Cerebellar nuclear complex (tissue), 1 donor: ENCODE data around the gene RAPGEF2.
"Not testable (repeated sequence)": the region's sequence is repeated elsewhere in the genome, so short reads cannot be mapped to it uniquely, and the experiment has no call there.

Experiments
- DNase-seq, 2 experiments: peaks; one replicate each; lab custom pipeline; 2025; lab: John Stamatoyannopoulos, UW

The RAPGEF2 gene

DNA sequence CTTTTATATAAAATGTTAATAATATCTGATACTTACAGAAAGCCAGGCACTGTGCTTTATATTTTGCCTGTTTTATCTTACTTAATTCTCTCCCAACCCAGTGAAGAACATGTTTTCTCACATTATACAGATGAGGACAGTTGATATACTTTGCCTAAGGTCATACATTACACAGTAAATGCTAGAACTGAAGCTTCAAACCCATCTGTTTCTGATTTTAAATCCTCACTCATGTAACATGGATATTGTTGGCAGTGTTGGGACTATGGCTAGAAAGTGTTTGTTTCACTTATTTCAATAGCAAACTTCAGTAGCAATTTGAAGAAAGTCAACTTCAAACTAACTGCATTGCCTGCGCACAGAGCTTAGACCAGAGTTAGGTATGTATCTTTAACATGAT, 57.4 kb downstream of the RAPGEF2 start:
- no peak for DNase-seq

- not testable (repeated sequence) for DNase-seq
Observed at GRCh38 chr4:159161436-159161835, 58.6 kb downstream of the RAPGEF2 start.

DNA sequence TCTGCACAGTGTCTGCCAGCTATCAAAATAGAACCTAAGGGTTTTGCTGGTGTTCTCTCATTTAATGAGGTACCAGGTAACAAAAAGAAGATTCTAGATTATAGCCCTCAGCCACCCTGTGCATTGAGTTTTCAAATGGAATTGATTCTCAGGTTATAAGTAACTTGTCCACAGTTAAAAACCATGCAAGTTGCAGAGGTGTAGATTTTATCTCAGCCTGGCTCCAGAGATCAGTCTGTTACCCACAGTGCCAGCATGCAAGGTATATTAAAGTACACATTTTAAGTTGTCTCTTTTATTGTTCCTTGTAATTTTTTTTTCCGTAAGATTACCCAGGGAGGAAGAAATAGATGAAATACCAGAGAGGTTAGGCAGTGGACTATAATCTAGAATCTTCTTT, 59.7 kb downstream of the RAPGEF2 start:
- DNase-seq: no peak

GRCh38 chr4:159163521-159163920, 60.6 kb downstream of the RAPGEF2 start:
- no peak for DNase-seq

DNA sequence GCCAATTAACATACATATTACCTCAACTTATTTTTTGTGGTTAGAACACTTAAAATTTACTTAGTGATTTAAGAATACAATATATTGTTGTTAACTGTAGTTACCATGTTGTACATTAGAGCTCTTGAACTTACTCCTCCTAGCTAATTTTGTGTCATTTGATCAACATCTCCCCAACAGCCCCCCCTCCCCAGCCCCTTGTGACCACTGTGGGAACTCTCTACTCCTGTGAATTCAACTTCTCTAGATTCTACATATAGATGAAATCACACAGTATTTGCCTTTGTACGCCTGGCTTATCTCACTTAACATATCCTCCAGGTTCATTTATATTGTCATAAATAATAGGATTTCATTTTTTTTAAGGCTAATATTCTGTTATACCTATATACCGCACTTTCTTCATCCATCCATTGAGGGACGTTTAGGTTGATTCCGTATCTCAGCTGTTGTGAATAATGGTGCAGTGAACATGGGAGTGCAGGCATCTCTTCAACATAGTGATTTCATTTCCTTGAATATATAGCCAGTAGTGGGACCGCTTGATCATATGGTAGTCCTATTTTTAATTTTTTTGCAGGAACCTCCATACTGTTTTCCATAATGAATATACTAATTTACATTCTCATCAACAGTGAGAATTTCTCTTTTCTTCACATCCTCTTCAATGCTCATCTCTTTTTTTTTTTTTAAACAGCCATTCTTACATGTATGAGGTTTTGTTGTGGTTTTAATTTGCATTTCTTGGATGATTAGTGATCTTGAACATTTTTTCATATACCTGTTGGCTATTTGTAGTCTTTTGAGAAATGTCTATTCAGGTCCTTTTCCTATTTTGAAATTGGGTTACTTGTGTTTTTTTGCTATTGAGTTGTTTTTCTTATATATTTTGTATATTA, 66.8 kb downstream of the RAPGEF2 start:
- no peak for DNase-seq

DNA sequence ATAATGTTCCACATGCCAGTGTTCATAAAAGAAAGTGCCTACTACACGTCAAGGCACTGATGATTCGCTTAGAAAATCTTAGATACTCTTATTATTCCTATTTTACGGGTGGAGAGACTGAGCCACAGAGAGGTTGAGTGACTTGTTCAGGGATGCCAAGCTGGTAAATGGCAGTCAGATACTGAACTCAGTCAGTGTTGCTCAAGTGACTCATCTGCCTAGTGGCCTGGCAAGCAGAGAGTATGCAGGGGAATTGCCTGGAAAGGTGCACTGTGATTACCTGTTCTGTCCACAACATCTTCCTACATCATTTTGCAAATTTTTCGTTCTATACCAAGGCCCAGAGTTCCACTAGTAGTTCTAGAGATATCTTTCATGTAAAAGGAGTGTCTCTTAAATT, 68.4 kb downstream of the RAPGEF2 start:
- DNase-seq: no peak

DNA sequence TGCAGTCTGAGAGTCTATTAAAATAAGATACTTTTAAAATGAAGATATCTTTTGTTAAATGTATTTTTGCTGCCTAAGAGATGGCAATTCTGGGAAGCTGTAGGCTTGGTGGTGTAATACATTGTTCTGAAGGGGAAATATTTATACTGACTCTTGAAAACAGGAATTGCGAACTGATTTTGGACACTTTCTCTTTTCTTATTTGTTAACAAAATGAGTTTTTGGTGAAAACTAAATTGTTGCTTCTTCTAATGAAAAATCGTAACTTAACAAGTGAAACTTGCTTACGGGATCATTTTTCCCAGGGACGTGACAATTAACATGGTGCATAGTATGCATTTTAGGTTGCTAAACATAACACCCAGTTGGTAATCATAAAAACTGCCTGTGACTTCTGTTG, 71.0 kb downstream of the RAPGEF2 start:
- no peak for DNase-seq

- DNase-seq: no peak
Observed at GRCh38 chr4:159174645-159175084, 71.8 kb downstream of the RAPGEF2 start.

DNA sequence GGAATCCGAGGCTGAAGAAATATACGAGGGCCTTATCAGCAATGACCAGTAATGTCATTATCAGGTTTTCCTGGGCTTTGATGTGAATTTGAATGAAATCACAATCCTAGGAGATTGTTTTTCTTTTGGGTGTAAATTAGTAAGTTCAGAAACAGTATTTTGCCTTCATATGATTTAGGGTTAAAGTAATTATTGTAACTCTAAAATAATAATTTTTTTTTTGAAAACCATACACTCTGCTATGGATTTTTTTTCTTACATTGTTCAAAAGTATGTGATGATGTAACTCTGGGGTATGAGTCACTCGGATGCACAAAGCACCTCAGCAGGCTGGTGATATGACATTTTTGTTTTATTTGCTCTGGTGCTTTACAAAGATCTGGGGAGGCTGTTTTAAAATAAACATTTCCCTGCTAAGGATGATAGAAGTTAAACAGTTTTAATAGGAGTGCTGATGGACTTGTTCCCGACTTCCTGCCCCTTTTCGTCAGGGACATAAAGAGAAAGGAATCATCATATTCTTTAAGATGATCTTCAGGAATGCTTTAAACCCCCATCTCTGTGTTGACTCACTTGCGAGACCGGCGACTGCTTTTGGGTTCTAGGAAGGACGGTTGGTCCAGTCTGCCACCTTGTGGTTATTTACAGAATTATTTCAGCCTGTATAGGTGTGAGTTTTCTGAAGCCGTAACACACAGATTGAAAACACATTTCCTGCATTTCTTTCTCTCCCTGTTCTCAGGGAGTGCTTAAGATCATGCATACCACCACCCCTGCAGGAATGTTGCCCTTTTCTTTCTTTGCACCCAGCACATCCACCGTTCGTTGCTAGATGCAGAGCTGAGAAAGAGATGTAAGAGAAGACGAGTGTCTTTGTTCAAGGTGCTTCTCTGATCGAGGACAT, 72.5 kb downstream of the RAPGEF2 start:
- peak; percentile 20 to 81 for DNase-seq

DNA sequence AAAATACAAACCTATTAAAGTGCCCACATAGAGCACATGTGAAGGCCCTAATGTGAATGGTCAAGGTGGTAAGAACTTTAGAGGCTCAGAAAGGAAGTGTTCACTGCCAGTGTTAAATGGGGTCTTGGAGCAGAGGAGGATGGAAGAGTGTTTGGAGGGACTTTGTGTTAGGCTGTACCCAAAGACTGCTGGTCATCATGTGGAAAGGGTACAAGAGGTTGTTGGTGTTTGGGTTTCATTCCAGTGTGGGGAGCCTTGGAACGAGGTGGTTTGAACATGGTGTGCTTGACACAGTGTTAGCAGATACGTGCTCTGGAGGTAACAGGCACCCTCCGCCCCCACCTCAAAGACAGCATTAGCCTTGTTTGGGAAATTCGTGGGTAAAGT, 73.1 kb downstream of the RAPGEF2 start:
- no peak for DNase-seq

GRCh38 chr4:159177265-159178150, 74.6 kb downstream of the RAPGEF2 start:
- DNase-seq: no peak

- no peak for DNase-seq
Observed at GRCh38 chr4:159178151-159178546, 75.3 kb downstream of the RAPGEF2 start.

GRCh38 chr4:159178979-159179969, 76.4 kb downstream of the RAPGEF2 start:
- no peak for DNase-seq

- DNase-seq: not testable (repeated sequence)
Observed at GRCh38 chr4:159183885-159184605, 81.2 kb downstream of the RAPGEF2 start.

- DNase-seq: no peak
Observed at GRCh38 chr4:159185591-159186023, 82.7 kb downstream of the RAPGEF2 start.

DNA sequence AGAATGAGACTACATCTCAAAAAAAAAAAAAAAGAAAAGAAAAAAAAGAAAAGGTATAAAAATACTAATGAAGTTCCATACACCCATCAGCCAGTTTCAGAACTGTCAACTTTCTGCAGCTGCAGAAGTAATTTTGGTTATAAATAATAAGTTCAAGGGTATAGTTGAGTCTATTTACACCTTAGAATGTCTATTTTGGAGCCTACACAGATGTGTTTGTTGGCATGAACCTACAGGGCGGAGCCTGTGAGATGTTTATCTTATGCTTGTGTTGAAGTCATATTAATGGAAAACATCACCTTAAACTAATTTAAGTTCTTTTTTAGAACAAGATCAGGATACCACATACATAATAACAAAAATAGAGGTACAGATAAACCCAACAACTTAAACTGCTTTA, 85.8 kb downstream of the RAPGEF2 start:
- DNase-seq: no peak

- DNase-seq: no peak
Observed at GRCh38 chr4:159190651-159191050, 87.8 kb downstream of the RAPGEF2 start.

DNA sequence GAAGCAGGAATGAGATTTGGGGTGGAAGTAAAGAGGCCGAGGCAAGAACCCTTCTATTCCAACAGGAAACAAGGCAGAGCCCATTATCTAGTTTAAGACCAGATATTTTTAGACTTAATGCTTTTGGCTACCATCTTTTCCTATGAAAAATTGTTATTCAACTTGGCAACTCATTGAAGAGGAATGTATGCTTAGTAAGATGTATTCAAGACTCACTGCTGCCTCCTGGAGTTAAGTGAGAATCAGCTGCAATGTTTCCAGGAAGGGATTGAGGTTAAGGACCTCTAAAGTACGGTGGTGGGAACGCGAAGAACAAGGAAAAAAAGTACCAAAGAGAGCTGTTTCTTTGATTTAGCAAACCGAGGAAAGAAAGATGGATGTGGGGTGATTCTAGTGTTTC, 89.1 kb downstream of the RAPGEF2 start:
- DNase-seq: no peak

DNA sequence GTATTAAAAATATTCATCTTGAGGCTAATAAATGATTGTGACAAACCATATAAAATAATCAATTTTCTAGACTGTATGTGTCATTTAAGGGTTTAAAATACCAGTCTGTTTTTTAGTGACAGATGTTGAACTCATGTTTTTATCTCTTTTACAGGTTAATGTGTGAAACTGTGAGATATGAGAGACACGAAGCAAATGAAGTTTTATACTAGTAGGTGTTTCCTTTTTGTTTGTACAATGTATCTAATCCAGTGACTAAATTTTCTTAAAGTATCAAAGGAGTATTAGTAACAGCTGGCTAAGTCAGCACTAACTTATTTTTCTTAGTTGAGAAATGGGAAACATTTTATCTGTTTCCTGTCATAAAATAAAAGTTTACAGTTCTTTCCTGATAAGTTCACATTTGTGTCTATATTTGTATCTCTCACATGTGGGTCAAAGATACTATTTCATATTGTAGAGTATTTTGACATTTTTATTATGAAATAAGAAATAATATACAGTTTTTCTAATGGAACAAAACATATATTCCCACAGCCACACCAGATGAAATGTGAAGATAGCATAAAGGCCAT, 90.3 kb downstream of the RAPGEF2 start:
- no peak for DNase-seq
